Measurements from ENCODE around the gene C3orf80. TPM values are rescaled to one million over a fixed set of nuclear protein-coding genes. Genes with fewer than 3 reads are reported as not detected.
"Not testable (repeated sequence)": the region's sequence is repeated elsewhere in the genome, so short reads cannot be mapped to it uniquely, and the experiment has no call there.

C3orf80 gene
- total RNA-seq, 1 experiment from 2014 or later, result 0.13 TPM

DNA sequence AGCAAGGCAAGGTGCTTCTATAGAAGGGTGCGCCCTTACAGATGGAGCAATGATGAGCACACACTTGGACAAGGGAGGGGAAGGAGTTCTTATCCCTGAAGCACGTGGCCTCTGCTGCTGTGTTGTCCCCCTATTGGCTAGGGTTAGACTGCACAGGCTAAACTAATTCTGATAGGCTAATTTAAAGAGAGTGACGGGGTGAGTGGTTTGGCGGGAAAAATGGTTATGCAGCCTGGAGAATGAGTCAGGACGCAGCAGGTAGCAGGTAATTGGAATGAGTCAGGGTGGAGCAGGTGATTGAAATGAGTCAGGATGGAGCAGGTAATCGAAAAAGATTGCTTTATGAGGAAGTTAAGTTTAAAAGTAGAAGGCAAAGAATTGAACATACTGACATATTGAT, 15.5 kb downstream of the C3orf80 start:
- DNase-seq; H3K4ac ChIP-seq (ENCODE audit: low read depth, low read length); H2BK20ac ChIP-seq (ENCODE audit: low read depth, low read length, poor library complexity, severe bottlenecking); H3T11ph ChIP-seq (ENCODE audit: low read length); H3K56ac ChIP-seq (ENCODE audit: insufficient read length, low read depth, low read length); H3K23ac ChIP-seq (ENCODE audit: insufficient read length, low read depth, low read length); H3K9me3 ChIP-seq (ENCODE audit: control insufficient read depth, low read depth, low read length); H3K4me1 Mint-ChIP-seq; H3K4me3 Mint-ChIP-seq; H2AFZ ChIP-seq (ENCODE audit: low read length); H4K91ac ChIP-seq (ENCODE audit: insufficient read length, low read depth, low read length); H3K27ac ChIP-seq (ENCODE audit: insufficient read length, low read depth, low read length); H4K8ac ChIP-seq (replicated peaks; ENCODE audit: insufficient read length, low read depth, low read length); H3K14ac ChIP-seq (ENCODE audit: insufficient read depth, low read length); H2BK15ac ChIP-seq (ENCODE audit: low read depth, low read length); H3K27me3 Mint-ChIP-seq (ENCODE audit: low read depth); H3K18ac ChIP-seq (ENCODE audit: insufficient read length, low read depth, low read length); H3K4me2 ChIP-seq (ENCODE audit: insufficient read depth, insufficient read length, low read length); H3K79me1 ChIP-seq (ENCODE audit: insufficient read depth, low read depth, low read length, poor library complexity, severe bottlenecking); H4K20me1 ChIP-seq (ENCODE audit: control insufficient read depth, insufficient read depth, insufficient read length); H3K79me2 ChIP-seq (ENCODE audit: insufficient read depth, low read length); H2BK120ac ChIP-seq (ENCODE audit: low read depth, low read length, poor library complexity, severe bottlenecking); H3K27me3 ChIP-seq (ENCODE audit: insufficient read depth, low read length); H3K23me2 ChIP-seq (ENCODE audit: insufficient read length, low read depth, low read length, poor library complexity, severe bottlenecking); H2BK12ac ChIP-seq (ENCODE audit: insufficient read length, low read depth, low read length); H4K5ac ChIP-seq (ENCODE audit: insufficient read length, low read depth, low read length); H3K4me1 ChIP-seq (ENCODE audit: insufficient read depth, low read length); H3K9ac ChIP-seq (ENCODE audit: extremely low read depth, insufficient read length, low read length); H2BK5ac ChIP-seq (ENCODE audit: insufficient read length, low read length); H2AK5ac ChIP-seq (ENCODE audit: insufficient read length, low read length); H3K27ac Mint-ChIP-seq; H3K36me3 Mint-ChIP-seq (ENCODE audit: insufficient read depth in 1 of 3, low read depth in 3 of 3): not testable (repeated sequence)
- TF ChIP-seq, protein P1, sequence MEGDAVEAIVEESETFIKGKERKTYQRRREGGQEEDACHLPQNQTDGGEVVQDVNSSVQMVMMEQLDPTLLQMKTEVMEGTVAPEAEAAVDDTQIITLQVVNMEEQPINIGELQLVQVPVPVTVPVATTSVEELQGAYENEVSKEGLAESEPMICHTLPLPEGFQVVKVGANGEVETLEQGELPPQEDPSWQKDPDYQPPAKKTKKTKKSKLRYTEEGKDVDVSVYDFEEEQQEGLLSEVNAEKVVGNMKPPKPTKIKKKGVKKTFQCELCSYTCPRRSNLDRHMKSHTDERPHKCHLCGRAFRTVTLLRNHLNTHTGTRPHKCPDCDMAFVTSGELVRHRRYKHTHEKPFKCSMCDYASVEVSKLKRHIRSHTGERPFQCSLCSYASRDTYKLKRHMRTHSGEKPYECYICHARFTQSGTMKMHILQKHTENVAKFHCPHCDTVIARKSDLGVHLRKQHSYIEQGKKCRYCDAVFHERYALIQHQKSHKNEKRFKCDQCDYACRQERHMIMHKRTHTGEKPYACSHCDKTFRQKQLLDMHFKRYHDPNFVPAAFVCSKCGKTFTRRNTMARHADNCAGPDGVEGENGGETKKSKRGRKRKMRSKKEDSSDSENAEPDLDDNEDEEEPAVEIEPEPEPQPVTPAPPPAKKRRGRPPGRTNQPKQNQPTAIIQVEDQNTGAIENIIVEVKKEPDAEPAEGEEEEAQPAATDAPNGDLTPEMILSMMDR (conservative IDR thresholded peaks at IDR 0.05), result 0 out of 3 replicates have a peak, but pooled peaks have one; percentile 8
- WGBS (ENCODE audit: extremely low coverage, insufficient read length, low lambda C conversion rate), result no CpG with 5 or more reads among the region's 6 CpGs
- H3K9me3 Mint-ChIP-seq, result peaks cover 0 to 13% of the 10 kb centered on the region in 2 experiments; a peak in 2 of 5 replicates
